Fibroblast of peridontal ligament (primary cell): ENCODE data around the gene NXPH2.

Source experiments
- DNase-seq: peaks from one replicate; pipeline ENCODE4 v3.0.0-alpha.2; 2010; ENCODE audit errors: extremely low read depth

NXPH2 gene

DNA sequence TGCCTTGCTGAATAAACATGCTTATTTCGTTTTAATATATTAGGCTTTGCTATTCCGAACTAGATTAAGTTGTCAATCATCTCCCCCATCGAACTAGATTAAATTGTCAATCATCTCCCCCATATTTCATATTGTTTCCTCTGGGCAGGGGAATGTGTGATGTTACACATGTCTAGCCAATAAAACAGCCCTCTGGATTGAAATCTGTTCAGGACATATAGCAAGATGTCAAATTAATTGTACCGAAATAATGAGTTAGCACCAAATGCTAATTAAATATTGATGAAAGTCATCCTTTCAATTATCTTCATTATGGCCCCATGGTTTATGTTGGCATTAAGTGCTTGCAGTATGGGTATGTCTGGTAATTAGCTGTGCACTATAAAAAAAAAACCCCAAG, 143.1 kb downstream of the NXPH2 start:
- no peak for DNase-seq

DNA sequence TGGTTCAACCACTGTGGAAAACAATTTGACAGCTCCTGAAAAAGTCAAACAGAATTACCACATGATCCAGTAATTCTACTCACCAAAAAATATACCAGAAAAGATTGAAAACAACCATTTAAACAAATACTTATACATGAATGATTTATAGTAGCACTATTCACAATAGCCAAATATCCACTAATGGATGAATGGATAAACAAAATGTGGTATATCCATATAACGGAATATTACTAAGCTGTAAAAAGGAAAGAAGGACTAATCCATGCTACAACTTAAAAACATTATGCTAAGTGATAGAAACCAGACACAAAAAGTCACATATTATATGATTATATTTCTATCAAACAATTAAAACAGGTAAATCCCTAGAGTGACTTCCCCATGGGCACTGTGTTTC, 147.1 kb downstream of the NXPH2 start:
- no peak for DNase-seq

DNA sequence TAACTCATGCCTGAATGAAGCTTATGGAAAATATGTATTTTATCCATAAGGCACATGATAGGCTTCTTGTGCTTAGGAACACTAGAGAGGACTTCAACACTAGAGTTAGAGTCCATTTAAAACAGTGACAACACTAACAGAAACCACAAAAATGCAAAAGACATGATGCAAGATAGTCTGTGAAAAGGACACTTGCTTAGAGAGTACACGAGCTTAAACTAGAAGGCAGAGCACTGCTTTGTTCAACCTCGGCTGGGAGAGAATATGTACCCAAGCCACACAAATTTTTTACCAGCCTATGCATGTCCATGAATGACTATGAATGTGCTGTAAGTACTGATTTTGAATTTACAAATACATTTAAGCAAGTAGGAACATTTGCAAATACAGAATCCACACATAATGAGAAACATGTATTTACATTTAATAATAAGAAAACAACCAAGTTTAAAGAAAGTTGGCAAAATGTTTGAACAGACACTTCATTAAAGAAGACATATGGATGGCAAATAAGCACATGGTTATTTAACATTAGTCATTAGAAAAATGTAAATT, 148.0 kb downstream of the NXPH2 start:
- peak; percentile 33 for DNase-seq

DNA sequence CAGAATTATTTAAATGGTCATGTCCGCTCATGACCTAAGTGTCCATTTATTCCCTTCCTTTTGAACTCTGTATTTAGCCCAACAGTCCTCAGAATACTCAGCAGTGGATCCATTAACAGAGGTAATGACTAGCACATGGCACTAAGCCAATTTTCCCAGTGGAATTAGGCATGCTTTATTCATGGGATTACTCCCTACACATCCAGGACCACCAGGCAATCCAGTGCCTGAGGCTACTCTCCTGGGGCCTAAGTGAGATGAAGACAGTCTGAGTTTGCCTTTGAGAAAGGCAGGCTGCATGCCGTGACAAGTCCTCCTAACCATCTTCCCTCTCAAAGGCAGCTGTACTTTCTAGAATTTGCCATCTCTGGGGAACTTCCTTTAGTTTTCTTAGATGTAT, 150.0 kb downstream of the NXPH2 start:
- DNase-seq, result no peak

DNA sequence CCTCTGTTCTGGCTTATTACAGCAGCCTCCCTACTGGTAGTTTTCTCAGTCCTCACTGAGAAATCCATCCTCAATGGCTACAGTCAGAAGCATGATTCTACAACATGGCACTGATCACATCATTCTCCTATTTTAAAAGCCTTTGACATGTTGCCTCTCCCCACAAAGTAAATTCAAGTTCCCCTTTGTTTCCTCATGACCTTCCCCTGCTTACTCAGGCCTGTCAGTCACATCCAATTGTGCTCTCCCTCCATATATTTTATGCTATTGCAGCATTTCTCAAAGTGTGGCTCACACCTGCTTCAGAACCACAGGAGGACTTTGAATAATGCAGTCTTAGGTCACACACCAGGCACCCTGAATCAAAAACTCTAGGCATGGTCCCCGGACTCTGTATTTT, 154.0 kb downstream of the NXPH2 start:
- no peak for DNase-seq

DNA sequence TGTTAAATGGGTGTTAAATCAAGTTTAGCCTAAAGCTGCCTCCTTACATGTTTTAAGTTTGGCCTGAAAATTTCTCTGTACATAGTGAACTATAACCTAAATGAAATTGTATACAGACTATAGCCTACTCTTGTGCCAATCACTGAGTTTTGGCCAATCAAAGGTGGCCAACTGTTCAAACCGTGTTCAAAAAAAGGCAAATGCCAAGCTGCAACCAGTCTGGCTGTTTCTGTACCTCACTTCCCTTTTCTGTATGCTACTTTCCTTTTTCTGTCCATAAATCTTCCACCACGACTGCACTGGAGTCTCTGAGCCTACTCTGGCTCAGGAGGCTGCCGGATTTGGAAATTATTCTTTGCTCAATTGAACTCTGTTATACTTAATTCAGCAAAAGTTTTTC, 157.6 kb downstream of the NXPH2 start:
- DNase-seq, result no peak

DNA sequence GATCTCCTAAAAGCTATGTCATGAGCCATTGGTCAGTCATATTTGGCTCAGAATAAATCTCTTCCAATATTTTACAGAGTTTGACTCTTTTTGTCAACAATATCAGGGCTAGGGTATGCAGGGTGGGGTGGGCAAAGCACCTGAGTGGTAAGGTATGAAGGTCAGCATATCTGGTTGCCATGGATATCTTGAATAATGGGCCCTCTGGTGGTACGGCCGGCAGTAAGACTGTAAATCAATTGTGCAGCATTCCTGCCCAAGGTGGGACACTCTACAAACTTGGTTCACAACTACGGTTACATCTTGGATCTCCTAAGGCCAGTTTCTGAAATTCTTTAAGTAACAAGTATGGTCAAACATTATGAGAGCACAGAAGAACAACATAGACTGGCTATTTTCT, 159.1 kb downstream of the NXPH2 start:
- DNase-seq, result no peak

DNA sequence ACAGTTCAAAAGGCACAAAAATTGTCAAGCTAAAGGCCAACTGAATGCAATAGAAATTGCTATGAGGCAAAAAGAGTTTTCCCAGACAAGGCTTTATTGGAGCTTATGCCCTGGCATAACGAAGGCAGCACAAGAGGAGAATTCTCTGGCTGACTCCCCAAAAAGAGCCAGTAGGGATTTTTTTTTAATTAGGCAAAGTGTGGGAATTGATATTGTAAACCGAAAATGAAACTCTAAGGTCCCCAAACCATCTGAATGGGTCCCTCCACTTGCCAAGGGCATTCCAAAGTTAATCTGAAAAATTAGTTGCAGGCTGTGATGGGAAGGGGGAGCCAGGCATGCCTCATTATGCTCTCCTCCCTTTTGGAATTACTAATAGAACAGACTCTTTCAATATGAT, 159.8 kb downstream of the NXPH2 start:
- DNase-seq, result no peak
